Islet of Langerhans (tissue), 1 donor: ENCODE results near the gene NOTUM.
"Not testable (repeated sequence)": the region's sequence is repeated elsewhere in the genome, so short reads cannot be mapped to it uniquely, and the experiment has no call there.

ENCODE experiments used
- FAIRE-seq: peaks from one replicate; lab custom pipeline; 2011; peaks lifted over from hg19 to GRCh38; lab: Jason Lieb, UNC

Gene NOTUM

GRCh38 chr17:81923302-81924260 lies 37.4 kb downstream of the NOTUM start:
- FAIRE-seq: no peak

GRCh38 chr17:81922566-81923301 lies 38.3 kb downstream of the NOTUM start:
- no peak for FAIRE-seq

GRCh38 chr17:81921996-81922565 lies 38.9 kb downstream of the NOTUM start:
- no peak for FAIRE-seq

GRCh38 chr17:81921537-81921862 lies 39.5 kb downstream of the NOTUM start:
- no peak for FAIRE-seq

GRCh38 chr17:81920612-81921536 lies 40.1 kb downstream of the NOTUM start:
- FAIRE-seq: no peak

- FAIRE-seq: no peak
Observed at GRCh38 chr17:81918832-81919545, 42.0 kb downstream of the NOTUM start.

- not testable (repeated sequence) for FAIRE-seq
Observed at GRCh38 chr17:81918333-81918669, 42.7 kb downstream of the NOTUM start.

GRCh38 chr17:81917565-81918332 lies 43.2 kb downstream of the NOTUM start, which contains the start of gene SIRT7:
SIRT7 (minus strand) TSS chr17:81918176; CDS start chr17:81918131, 45 bp downstream.
- FAIRE-seq: no peak

GRCh38 chr17:81916234-81917001 lies 44.6 kb downstream of the NOTUM start:
- no peak for FAIRE-seq

GRCh38 chr17:81915331-81915730 lies 45.7 kb downstream of the NOTUM start:
- no peak for FAIRE-seq

- no peak for FAIRE-seq
Observed at GRCh38 chr17:81914103-81914850, 46.7 kb downstream of the NOTUM start.

GRCh38 chr17:81913394-81914102 lies 47.4 kb downstream of the NOTUM start:
- FAIRE-seq: no peak

- no peak for FAIRE-seq
Observed at GRCh38 chr17:81912441-81913309, 48.3 kb downstream of the NOTUM start.

GRCh38 chr17:81911969-81912368 lies 49.0 kb downstream of the NOTUM start:
- FAIRE-seq: no peak

- no peak for FAIRE-seq
Observed at GRCh38 chr17:81911277-81911961, 49.6 kb downstream of the NOTUM start, which contains the start of gene PCYT2. PCYT2 (minus strand) TSS chr17:81911399; CDS start chr17:81911355, 44 bp downstream.

- FAIRE-seq: no peak
Observed at GRCh38 chr17:81910840-81911276, 50.1 kb downstream of the NOTUM start.
